ENCODE data around the gene MDP1. TPM values are rescaled to one million over a fixed set of nuclear protein-coding genes. Genes with fewer than 3 reads are reported as not detected.
"Not testable (repeated sequence)": the region's sequence is repeated elsewhere in the genome, so short reads cannot be mapped to it uniquely, and the experiment has no call there.

The MDP1 gene
- total RNA-seq, 1 experiment from 2014 or later, result 7.4 TPM

GRCh38 chr14:24219080-24219479 lies 3.2 kb upstream of the MDP1 start:
- DNase-seq, result no peak
- no TSS peak for BruUV-seq (replicated peaks)
- H3K27ac Mint-ChIP-seq (ENCODE audit: unreplicated experiment), result no peak overlapping the region
- H3K27me3 Mint-ChIP-seq (ENCODE audit: unreplicated experiment), result no peaks in the 10 kb centered on the region
- intact Hi-C loops (cut with micrococcal nuclease; ENCODE audit: unreplicated experiment), result no loop called here
- no peaks in the 10 kb centered on the region for H3K9me3 Mint-ChIP-seq (ENCODE audit: low read depth, unreplicated experiment)
- CTCF ChIA-PET, result interaction anchor here (0.6 kb wide), 1 partner anchor 10 kb away, joined by 4 read pairs; no protein-coding TSS in a partner anchor
- peaks cover 7% of the 10 kb centered on the region for H3K4me1 Mint-ChIP-seq (ENCODE audit: low read depth, unreplicated experiment)
- TF ChIP-seq CTCF (IDR thresholded peaks at IDR 0.05; ENCODE audit: unreplicated experiment), result no peak
- H3K4me3 Mint-ChIP-seq (ENCODE audit: low read depth, unreplicated experiment), result no peak overlapping the region
- H3K36me3 Mint-ChIP-seq (ENCODE audit: insufficient read depth, unreplicated experiment), result peaks cover 25% of the 10 kb centered on the region

- DNase-seq; BruUV-seq (replicated peaks); CTCF ChIA-PET; H3K4me3 Mint-ChIP-seq (ENCODE audit: low read depth, unreplicated experiment); H3K9me3 Mint-ChIP-seq (ENCODE audit: low read depth, unreplicated experiment); intact Hi-C loops (cut with micrococcal nuclease; ENCODE audit: unreplicated experiment); H3K27me3 Mint-ChIP-seq (ENCODE audit: unreplicated experiment); H3K27ac Mint-ChIP-seq (ENCODE audit: unreplicated experiment): not testable (repeated sequence)
- peaks cover 47% of the 10 kb centered on the region for H3K36me3 Mint-ChIP-seq (ENCODE audit: insufficient read depth, unreplicated experiment)
- peaks cover 12% of the 10 kb centered on the region for H3K4me1 Mint-ChIP-seq (ENCODE audit: low read depth, unreplicated experiment)
Measured at GRCh38 chr14:24216876-24217275, 1.0 kb upstream of the MDP1 start.

GRCh38 chr14:24216345-24216699 lies 456 bp upstream of the MDP1 start:
- no peaks in the 10 kb centered on the region for H3K9me3 Mint-ChIP-seq (ENCODE audit: low read depth, unreplicated experiment)
- no peak for TF ChIP-seq CTCF (IDR thresholded peaks at IDR 0.05; ENCODE audit: unreplicated experiment)
- no TSS peak for BruUV-seq (replicated peaks)
- peak overlapping the region; percentile 4 for H3K27ac Mint-ChIP-seq (ENCODE audit: unreplicated experiment)
- H3K4me1 Mint-ChIP-seq (ENCODE audit: low read depth, unreplicated experiment), result peaks cover 12% of the 10 kb centered on the region
- CTCF ChIA-PET, result interaction anchor here (0.8 to 1.6 kb wide), 8 partner anchors 12 to 108 kb away, joined by 3 to 9 read pairs (median 4); partner anchors contain the start of genes CIDEB, RABGGTA and TINF2
- intact Hi-C loops (cut with micrococcal nuclease; ENCODE audit: unreplicated experiment), result no loop called here
- peaks cover 50% of the 10 kb centered on the region for H3K36me3 Mint-ChIP-seq (ENCODE audit: insufficient read depth, unreplicated experiment)
- no peak for DNase-seq
- no peaks in the 10 kb centered on the region for H3K27me3 Mint-ChIP-seq (ENCODE audit: unreplicated experiment)
- H3K4me3 Mint-ChIP-seq (ENCODE audit: low read depth, unreplicated experiment), result peak overlapping the region; percentile 81

GRCh38 chr14:24213866-24214662 lies 1.8 kb downstream of the MDP1 start:
- H3K36me3 Mint-ChIP-seq (ENCODE audit: insufficient read depth, unreplicated experiment), result peaks cover 64% of the 10 kb centered on the region
- no peak for TF ChIP-seq CTCF (IDR thresholded peaks at IDR 0.05; ENCODE audit: unreplicated experiment)
- peaks cover 12% of the 10 kb centered on the region for H3K4me1 Mint-ChIP-seq (ENCODE audit: low read depth, unreplicated experiment)
- BruUV-seq (replicated peaks), result TSS peak; percentile 85
- H3K27me3 Mint-ChIP-seq (ENCODE audit: unreplicated experiment), result no peaks in the 10 kb centered on the region
- peak overlapping the region; percentile 86 for H3K4me3 Mint-ChIP-seq (ENCODE audit: low read depth, unreplicated experiment)
- H3K9me3 Mint-ChIP-seq (ENCODE audit: low read depth, unreplicated experiment), result no peaks in the 10 kb centered on the region
- peak overlapping the region; percentile 90 for H3K27ac Mint-ChIP-seq (ENCODE audit: unreplicated experiment)
- intact Hi-C loops (cut with micrococcal nuclease; ENCODE audit: unreplicated experiment), result no loop called here
- no peak for DNase-seq
- CTCF ChIA-PET, result interaction anchor here (0.6 to 1.3 kb wide), 4 partner anchors 18 to 793 kb away, joined by 3 read pairs; partner anchors contain the start of genes TINF2 and TM9SF1
